ENCODE results near the gene SH3PXD2B. TPM values are rescaled to one million over a fixed set of nuclear protein-coding genes. Genes with fewer than 3 reads are reported as not detected.

SH3PXD2B gene
- total RNA-seq, 2 experiments from 2014 or later: 0.60 to 0.95 TPM

- H3K27ac ChIP-seq (ENCODE audit: low read depth in 1 of 2, low read length in 2 of 2): no peak overlapping the region
- POLR2A ChIA-PET: no interaction called here
- Mint-ChIP-seq H3K27me3 (no peaks in the 10 kb centered on the region), H3K27ac (no peak overlapping the region), H3K4me3 (no peak overlapping the region), H3K36me3 (ENCODE audit: low read depth) (no peaks in the 10 kb centered on the region), H3K9me3 (no peaks in the 10 kb centered on the region), H3K4me1 (ENCODE audit: low read depth) (no peaks in the 10 kb centered on the region)
- ATAC-seq (ENCODE audit: poor library complexity) (no peak), DNase-seq (no peak)
- peaks cover 0 to 11% of the 10 kb centered on the region in 2 experiments for H3K9me3 ChIP-seq (ENCODE audit: control insufficient read depth in 1 of 2, insufficient read depth in 1 of 2, low read length in 2 of 2)
- TF ChIP-seq, protein P1, sequence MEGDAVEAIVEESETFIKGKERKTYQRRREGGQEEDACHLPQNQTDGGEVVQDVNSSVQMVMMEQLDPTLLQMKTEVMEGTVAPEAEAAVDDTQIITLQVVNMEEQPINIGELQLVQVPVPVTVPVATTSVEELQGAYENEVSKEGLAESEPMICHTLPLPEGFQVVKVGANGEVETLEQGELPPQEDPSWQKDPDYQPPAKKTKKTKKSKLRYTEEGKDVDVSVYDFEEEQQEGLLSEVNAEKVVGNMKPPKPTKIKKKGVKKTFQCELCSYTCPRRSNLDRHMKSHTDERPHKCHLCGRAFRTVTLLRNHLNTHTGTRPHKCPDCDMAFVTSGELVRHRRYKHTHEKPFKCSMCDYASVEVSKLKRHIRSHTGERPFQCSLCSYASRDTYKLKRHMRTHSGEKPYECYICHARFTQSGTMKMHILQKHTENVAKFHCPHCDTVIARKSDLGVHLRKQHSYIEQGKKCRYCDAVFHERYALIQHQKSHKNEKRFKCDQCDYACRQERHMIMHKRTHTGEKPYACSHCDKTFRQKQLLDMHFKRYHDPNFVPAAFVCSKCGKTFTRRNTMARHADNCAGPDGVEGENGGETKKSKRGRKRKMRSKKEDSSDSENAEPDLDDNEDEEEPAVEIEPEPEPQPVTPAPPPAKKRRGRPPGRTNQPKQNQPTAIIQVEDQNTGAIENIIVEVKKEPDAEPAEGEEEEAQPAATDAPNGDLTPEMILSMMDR (IDR thresholded peaks at IDR 0.05): no peak
- CTCF ChIA-PET: no interaction called here
- H3K4me1 ChIP-seq (ENCODE audit: insufficient read depth, low read length): no peaks in the 10 kb centered on the region
- no peaks in the 10 kb centered on the region for H3K27me3 ChIP-seq (ENCODE audit: control insufficient read depth in 1 of 2, insufficient read depth in 2 of 2, low read length in 2 of 2)
- H3K36me3 ChIP-seq (ENCODE audit: insufficient read depth, low read length): no peaks in the 10 kb centered on the region
- no peak overlapping the region for H3K4me3 ChIP-seq (ENCODE audit: low read length)
- intact Hi-C loops (cut with DNase I, micrococcal nuclease): no loop called here
Observed at GRCh38 chr5:172438319-172438668, 16.0 kb downstream of the SH3PXD2B start.

- ChIA-PET POLR2A (no interaction called here), CTCF (interaction anchor here (1.2 kb wide), 1 partner anchor 14 kb away, joined by 3 read pairs; no protein-coding TSS in a partner anchor)
- Mint-ChIP-seq H3K9me3 (no peaks in the 10 kb centered on the region), H3K27ac (no peak overlapping the region), H3K27me3 (no peaks in the 10 kb centered on the region), H3K36me3 (ENCODE audit: low read depth) (no peaks in the 10 kb centered on the region), H3K4me1 (ENCODE audit: low read depth) (no peaks in the 10 kb centered on the region), H3K4me3 (no peak overlapping the region)
- peaks cover 0 to 11% of the 10 kb centered on the region in 2 experiments for H3K9me3 ChIP-seq (ENCODE audit: control insufficient read depth in 1 of 2, insufficient read depth in 1 of 2, low read length in 2 of 2)
- intact Hi-C loops (cut with DNase I, micrococcal nuclease): no loop called here
- TF ChIP-seq, protein P1 (IDR thresholded peaks at IDR 0.05): no peak
- H3K4me3 ChIP-seq (ENCODE audit: low read length): no peak overlapping the region
- ATAC-seq (ENCODE audit: poor library complexity) (no peak), DNase-seq (peak in 2 of 14 experiments; percentile 16 to 31)
- no peak overlapping the region for H3K27ac ChIP-seq (ENCODE audit: low read depth in 1 of 2, low read length in 2 of 2)
- no peaks in the 10 kb centered on the region for H3K27me3 ChIP-seq (ENCODE audit: control insufficient read depth in 1 of 2, insufficient read depth in 2 of 2, low read length in 2 of 2)
- no peaks in the 10 kb centered on the region for H3K36me3 ChIP-seq (ENCODE audit: insufficient read depth, low read length)
- H3K4me1 ChIP-seq (ENCODE audit: insufficient read depth, low read length): no peaks in the 10 kb centered on the region
Observed at GRCh38 chr5:172437445-172438318, 16.6 kb downstream of the SH3PXD2B start.

DNA sequence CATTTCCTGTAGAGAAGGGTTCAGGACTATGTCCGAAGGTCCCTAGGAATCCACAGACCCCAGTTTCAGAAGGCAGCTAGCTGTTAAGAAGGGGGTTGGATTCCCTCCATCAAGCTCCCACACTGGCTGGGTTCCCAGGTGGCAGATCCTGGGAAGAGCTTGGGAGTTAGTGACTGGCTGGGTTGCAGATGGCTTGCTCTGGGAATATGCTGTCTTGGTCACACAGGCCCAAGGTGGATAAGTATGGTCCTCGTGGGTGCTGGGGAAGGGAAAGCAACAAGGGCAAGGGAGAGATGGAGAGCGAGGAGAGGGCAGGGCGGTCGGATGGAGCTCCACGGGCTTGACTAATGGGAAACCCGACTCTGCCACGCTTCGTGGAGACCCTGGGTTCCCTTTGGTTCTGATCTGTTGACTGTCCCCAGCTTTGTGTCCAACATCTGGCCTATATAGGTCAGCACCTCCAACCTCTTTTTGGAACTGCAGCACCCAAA, 17.4 kb downstream of the SH3PXD2B start:
- H3K4me1 ChIP-seq (ENCODE audit: insufficient read depth, low read length): no peaks in the 10 kb centered on the region
- H3K9me3 ChIP-seq (ENCODE audit: control insufficient read depth in 1 of 2, insufficient read depth in 1 of 2, low read length in 2 of 2): peaks cover 0 to 11% of the 10 kb centered on the region in 2 experiments
- TF ChIP-seq, protein P1 (IDR thresholded peaks at IDR 0.05): no peak
- ChIA-PET POLR2A (no interaction called here), CTCF (interaction anchor here (1.2 kb wide), 1 partner anchor 15 kb away, joined by 3 read pairs; no protein-coding TSS in a partner anchor)
- ATAC-seq (ENCODE audit: poor library complexity) (no peak), DNase-seq (no peak)
- Mint-ChIP-seq H3K4me3 (no peak overlapping the region), H3K36me3 (ENCODE audit: low read depth) (no peaks in the 10 kb centered on the region), H3K27me3 (no peaks in the 10 kb centered on the region), H3K4me1 (ENCODE audit: low read depth) (no peaks in the 10 kb centered on the region), H3K9me3 (no peaks in the 10 kb centered on the region), H3K27ac (no peak overlapping the region)
- H3K36me3 ChIP-seq (ENCODE audit: insufficient read depth, low read length): no peaks in the 10 kb centered on the region
- H3K27me3 ChIP-seq (ENCODE audit: control insufficient read depth in 1 of 2, insufficient read depth in 2 of 2, low read length in 2 of 2): no peaks in the 10 kb centered on the region
- no peak overlapping the region for H3K27ac ChIP-seq (ENCODE audit: low read depth in 1 of 2, low read length in 2 of 2)
- intact Hi-C loops (cut with DNase I, micrococcal nuclease): no loop called here
- H3K4me3 ChIP-seq (ENCODE audit: low read length): no peak overlapping the region

All from CD4-positive, alpha-beta T cell (primary cell).